Measurements from ENCODE around the gene BLM. TPM values are rescaled to one million over a fixed set of nuclear protein-coding genes. Genes with fewer than 3 reads are reported as not detected.
"Not testable (repeated sequence)": the region's sequence is repeated elsewhere in the genome, so short reads cannot be mapped to it uniquely, and the experiment has no call there.

The BLM gene
- total RNA-seq, 1 donor from 2014 or later: 21.5 TPM

DNA sequence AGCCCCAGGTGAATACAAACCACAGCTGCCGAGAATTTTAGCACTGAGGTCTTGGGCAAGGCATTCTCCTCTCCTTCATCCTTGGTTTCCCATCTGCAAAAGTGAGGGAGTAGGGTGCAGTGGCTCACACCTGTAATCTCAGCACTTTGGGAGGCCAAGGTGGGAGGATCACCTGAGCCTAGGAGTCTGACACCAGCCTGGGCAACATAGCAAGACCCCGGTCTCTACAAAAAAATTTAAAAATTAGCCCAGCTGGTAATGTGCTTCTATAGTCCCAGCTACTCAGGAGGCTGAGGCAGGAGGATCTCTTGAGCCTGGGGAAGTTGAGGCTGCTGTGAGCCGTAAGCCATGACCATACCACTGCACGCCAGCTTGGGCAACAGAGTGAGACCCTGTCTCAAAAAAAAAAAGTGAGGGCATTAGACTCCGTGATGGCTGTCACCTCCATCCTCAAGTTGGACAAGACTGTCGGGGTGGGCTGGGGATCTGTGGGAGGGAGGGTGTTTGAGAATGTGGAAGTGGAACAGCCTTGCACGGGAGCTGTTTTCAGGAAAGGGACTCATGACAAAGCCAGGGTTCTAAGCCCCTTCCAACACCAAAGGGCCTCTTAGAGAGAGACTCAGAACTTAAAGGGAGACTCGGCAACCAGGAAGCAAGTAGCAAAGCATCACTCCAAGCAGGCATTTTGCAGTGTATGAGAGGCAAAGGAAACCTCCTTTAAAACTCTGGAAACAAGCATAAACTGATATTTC lies 105.2 kb downstream of the BLM start:
- H3K27ac Mint-ChIP-seq: no peak overlapping the region

GRCh38 chr15:90823455-90823974 lies 106.4 kb downstream of the BLM start:
- DNase-seq (ENCODE audit: extremely low spot score, unreplicated experiment): no peak
- H3K4me3 Mint-ChIP-seq: no peak overlapping the region
- H3K36me3 Mint-ChIP-seq: no peaks in the 10 kb centered on the region
- H3K27me3 Mint-ChIP-seq: peaks cover 2% of the 10 kb centered on the region
- TF ChIP-seq, protein P1, sequence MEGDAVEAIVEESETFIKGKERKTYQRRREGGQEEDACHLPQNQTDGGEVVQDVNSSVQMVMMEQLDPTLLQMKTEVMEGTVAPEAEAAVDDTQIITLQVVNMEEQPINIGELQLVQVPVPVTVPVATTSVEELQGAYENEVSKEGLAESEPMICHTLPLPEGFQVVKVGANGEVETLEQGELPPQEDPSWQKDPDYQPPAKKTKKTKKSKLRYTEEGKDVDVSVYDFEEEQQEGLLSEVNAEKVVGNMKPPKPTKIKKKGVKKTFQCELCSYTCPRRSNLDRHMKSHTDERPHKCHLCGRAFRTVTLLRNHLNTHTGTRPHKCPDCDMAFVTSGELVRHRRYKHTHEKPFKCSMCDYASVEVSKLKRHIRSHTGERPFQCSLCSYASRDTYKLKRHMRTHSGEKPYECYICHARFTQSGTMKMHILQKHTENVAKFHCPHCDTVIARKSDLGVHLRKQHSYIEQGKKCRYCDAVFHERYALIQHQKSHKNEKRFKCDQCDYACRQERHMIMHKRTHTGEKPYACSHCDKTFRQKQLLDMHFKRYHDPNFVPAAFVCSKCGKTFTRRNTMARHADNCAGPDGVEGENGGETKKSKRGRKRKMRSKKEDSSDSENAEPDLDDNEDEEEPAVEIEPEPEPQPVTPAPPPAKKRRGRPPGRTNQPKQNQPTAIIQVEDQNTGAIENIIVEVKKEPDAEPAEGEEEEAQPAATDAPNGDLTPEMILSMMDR (conservative IDR thresholded peaks at IDR 0.05): no peak
- no peak overlapping the region for H3K27ac Mint-ChIP-seq
- peaks cover 11% of the 10 kb centered on the region for H3K4me1 Mint-ChIP-seq (ENCODE audit: unreplicated experiment)
- peaks cover 3% of the 10 kb centered on the region for H3K9me3 Mint-ChIP-seq

More for the DNA sequence above, 105.2 kb downstream of the BLM start:
- Mint-ChIP-seq H3K9me3 (peaks cover 3% of the 10 kb centered on the region), H3K4me3 (no peak overlapping the region), H3K36me3 (no peaks in the 10 kb centered on the region), H3K4me1 (ENCODE audit: unreplicated experiment) (peaks cover 11% of the 10 kb centered on the region), H3K27me3 (peaks cover 2% of the 10 kb centered on the region)
- no peak for DNase-seq (ENCODE audit: extremely low spot score, unreplicated experiment)
- TF ChIP-seq, protein P1 (conservative IDR thresholded peaks at IDR 0.05): no peak

DNA sequence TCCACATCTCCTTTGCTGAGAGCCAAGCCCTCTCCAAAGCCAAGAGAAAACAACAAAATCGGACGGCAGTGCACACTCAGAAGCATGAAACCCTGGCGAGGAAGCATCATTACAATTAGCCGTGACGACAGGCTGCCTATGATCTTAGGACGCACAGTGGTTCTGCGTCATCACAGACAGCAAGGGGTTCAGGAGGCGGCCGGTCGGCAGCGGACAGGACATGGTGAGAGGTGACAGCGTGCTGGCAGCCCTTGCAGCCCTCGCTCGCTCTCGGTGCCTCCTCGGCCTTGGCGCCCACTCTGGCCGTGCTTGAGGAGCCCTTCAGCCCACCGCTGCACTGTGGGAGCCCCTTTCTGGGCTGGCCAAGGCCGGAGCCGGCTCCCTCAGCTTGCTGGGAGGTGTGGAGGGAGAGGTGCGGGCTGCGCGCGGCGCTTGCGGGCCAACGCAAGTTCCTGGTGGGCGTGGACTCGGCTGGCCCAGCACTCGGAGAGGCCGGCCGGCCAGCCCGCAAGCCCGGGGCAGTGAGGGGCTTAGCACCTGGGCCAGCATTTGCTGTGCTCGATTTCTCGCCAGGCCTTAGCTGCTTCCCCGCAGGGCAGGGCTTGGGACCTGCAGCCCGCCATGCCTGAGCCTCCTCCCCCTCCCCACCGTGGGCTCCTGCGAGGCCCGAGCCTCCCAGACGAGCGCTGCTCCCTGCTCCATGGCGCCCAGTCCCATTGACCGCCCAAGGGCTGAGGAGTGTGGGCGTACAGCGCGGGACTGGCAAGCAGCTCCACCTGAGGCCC lies 108.2 kb downstream of the BLM start:
- H3K4me3 Mint-ChIP-seq; H3K36me3 Mint-ChIP-seq; DNase-seq (ENCODE audit: extremely low spot score, unreplicated experiment); H3K9me3 Mint-ChIP-seq; H3K27ac Mint-ChIP-seq; H3K27me3 Mint-ChIP-seq: not testable (repeated sequence)
- peaks cover 11% of the 10 kb centered on the region for H3K4me1 Mint-ChIP-seq (ENCODE audit: unreplicated experiment)

GRCh38 chr15:90826206-90826885 lies 109.2 kb downstream of the BLM start:
- not testable (repeated sequence) for H3K27me3 Mint-ChIP-seq; H3K9me3 Mint-ChIP-seq; H3K36me3 Mint-ChIP-seq; H3K27ac Mint-ChIP-seq; H3K4me3 Mint-ChIP-seq; DNase-seq (ENCODE audit: extremely low spot score, unreplicated experiment)
- peaks cover 11% of the 10 kb centered on the region for H3K4me1 Mint-ChIP-seq (ENCODE audit: unreplicated experiment)

DNA sequence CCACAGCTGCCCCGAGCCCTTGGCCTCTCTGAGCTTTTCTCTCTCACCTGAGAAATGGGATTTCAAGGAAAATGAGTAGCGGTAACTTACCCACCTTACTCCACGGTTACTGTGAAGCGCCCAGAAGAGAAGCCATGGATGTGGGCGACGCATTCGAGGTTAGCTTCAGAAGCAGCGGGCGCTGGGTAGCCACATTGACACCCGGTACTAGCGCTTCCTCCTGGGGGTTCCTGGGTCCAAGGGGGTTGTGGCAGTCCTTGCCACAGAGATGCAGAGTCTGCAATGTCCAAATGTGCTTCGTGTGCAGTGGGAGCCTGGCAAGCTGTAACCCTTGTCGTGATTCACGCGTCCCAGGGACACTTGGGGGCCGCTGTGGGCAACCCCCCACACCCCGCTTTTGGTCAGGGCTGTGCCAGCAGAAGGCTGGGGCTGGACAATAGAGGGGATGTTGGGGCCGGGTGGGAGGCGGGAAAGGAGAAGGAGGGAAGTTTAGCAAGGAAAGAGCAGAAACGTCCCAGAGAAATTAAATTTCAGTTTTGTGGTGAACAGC lies 109.8 kb downstream of the BLM start:
- Mint-ChIP-seq H3K4me3 (no peak overlapping the region), H3K27me3 (peaks cover 2% of the 10 kb centered on the region)

GRCh38 chr15:90828111-90828510 lies 111.0 kb downstream of the BLM start:
- no peak overlapping the region for H3K27ac Mint-ChIP-seq
- H3K4me3 Mint-ChIP-seq: no peak overlapping the region
- no peaks in the 10 kb centered on the region for H3K27me3 Mint-ChIP-seq
- TF ChIP-seq, protein P1 (conservative IDR thresholded peaks at IDR 0.05): no peak
- H3K36me3 Mint-ChIP-seq: no peaks in the 10 kb centered on the region
- DNase-seq (ENCODE audit: extremely low spot score, unreplicated experiment): no peak
- peaks cover 3% of the 10 kb centered on the region for H3K9me3 Mint-ChIP-seq
- H3K4me1 Mint-ChIP-seq (ENCODE audit: unreplicated experiment): peaks cover 6% of the 10 kb centered on the region

More for the DNA sequence above, 109.8 kb downstream of the BLM start:
- Mint-ChIP-seq H3K36me3 (no peaks in the 10 kb centered on the region), H3K4me1 (ENCODE audit: unreplicated experiment) (peaks cover 11% of the 10 kb centered on the region), H3K27ac (no peak overlapping the region), H3K9me3 (peaks cover 3% of the 10 kb centered on the region)
- TF ChIP-seq, protein P1 (conservative IDR thresholded peaks at IDR 0.05): no peak
- DNase-seq (ENCODE audit: extremely low spot score, unreplicated experiment): no peak
